H1 (cell line): ENCODE data around the gene LBX2. TPM values are rescaled to one million over a fixed set of nuclear protein-coding genes. Genes with fewer than 3 reads are reported as not detected.

ENCODE experiments used
- CTCF ChIA-PET: fragments of 300-600 bp; sonication (Branson Sonifier 250); formaldehyde crosslinking; loops from one replicate; lab custom pipeline; 2021; ENCODE audit not compliant: partially characterized antibody; lab: Charles Lee
- POLR2A ChIA-PET: fragments of 300-600 bp; sonication (Branson Sonifier 250); formaldehyde crosslinking; loops from one replicate; lab custom pipeline; 2021; ENCODE audit warnings: inconsistent platforms; ENCODE audit not compliant: partially characterized antibody; lab: Charles Lee
- DNase-seq, 2 experiments: peaks; one replicate each; pipeline versions ENCODE4 v3.0.0 to v3.0.0-alpha.2; 2010 to 2022; ENCODE audit warnings: low spot score in 2 of 2, low read depth in 1 of 2, mixed read lengths in 1 of 2
- FAIRE-seq: peaks from 2 replicates; lab custom pipeline; 2011; peaks lifted over from hg19 to GRCh38; lab: Jason Lieb, UNC
- H2AFZ ChIP-seq: 2 replicates; pipeline ENCODE4 v1.8.1; 2012; ENCODE audit warnings: low read length, inconsistent platforms
- H2AK5ac ChIP-seq: 2 replicates; pipeline ENCODE4 v1.6.1; 2013; ENCODE audit warnings: low read depth, low read length
- H2BK120ac ChIP-seq: replicated peaks from 2 replicates; pipeline ENCODE3; 2013; ENCODE audit warnings: low read depth, low read length, inconsistent platforms
- H2BK12ac ChIP-seq: 2 replicates; pipeline ENCODE4 v1.6.1; 2013; ENCODE audit warnings: low read depth, low read length
- H2BK15ac ChIP-seq: 2 replicates; pipeline ENCODE4 v1.6.1; 2013; ENCODE audit warnings: low read length
- H2BK20ac ChIP-seq: 2 replicates; pipeline ENCODE4 v1.6.1; 2013; ENCODE audit warnings: low read length
- H2BK5ac ChIP-seq: 2 replicates; pipeline ENCODE4 v1.6.1; 2013; ENCODE audit warnings: low read depth, low read length
- H3K14ac ChIP-seq: 2 replicates; pipeline ENCODE4 v1.6.1; 2013; ENCODE audit warnings: inconsistent platforms; ENCODE audit not compliant: insufficient read length
- H3K18ac ChIP-seq: 2 replicates; pipeline ENCODE4 v1.6.1; 2013; ENCODE audit warnings: low read length; ENCODE audit errors: extremely low read depth
- H3K23ac ChIP-seq: 2 replicates; pipeline ENCODE4 v1.6.1; 2013; ENCODE audit warnings: inconsistent platforms; ENCODE audit not compliant: insufficient read length
- H3K23me2 ChIP-seq: 2 replicates; pipeline ENCODE4 v1.6.1; 2013; ENCODE audit warnings: low read depth, low read length
- H3K27ac ChIP-seq: 2 replicates; pipeline ENCODE4 v1.6.1; 2011; ENCODE audit warnings: low read depth, low read length, inconsistent platforms
- H3K27me3 ChIP-seq, 4 experiments: replicated peaks in 1 of 4; 1 replicate in 1 of 4; 2 replicates in 3 of 4; pipeline versions ENCODE4 v1.6.1 to v1.8.1; 2011 to 2013; ENCODE audit warnings: low read length in 3 of 4, mild to moderate bottlenecking in 3 of 4, inconsistent platforms in 2 of 4, mixed read lengths in 2 of 4, moderate library complexity in 1 of 4; ENCODE audit not compliant: control insufficient read depth in 3 of 4, insufficient read depth in 3 of 4; ENCODE audit errors: extremely low read depth in 1 of 4
- H3K36me3 ChIP-seq, 4 experiments: 2 replicates each; pipeline versions ENCODE4 v1.6.1 to v1.8.1; 2011 to 2013; ENCODE audit warnings: mild to moderate bottlenecking in 4 of 4, low read length in 3 of 4, moderate library complexity in 2 of 4, control low read depth in 1 of 4, inconsistent platforms in 1 of 4; ENCODE audit not compliant: insufficient read depth in 4 of 4, control insufficient read depth in 2 of 4
- H3K4ac ChIP-seq: replicated peaks from 2 replicates; pipeline ENCODE3; 2013; ENCODE audit warnings: low read length, low read depth, mixed read lengths, inconsistent platforms; ENCODE audit not compliant: insufficient read length
- H3K4me1 ChIP-seq, 4 experiments: replicated peaks in 1 of 4; 1 replicate in 1 of 4; 2 replicates in 3 of 4; pipeline versions ENCODE4 v1.6.1 to v1.8.1; 2011 to 2013; ENCODE audit warnings: low read length in 3 of 4, inconsistent platforms in 2 of 4, mixed read lengths in 1 of 4; ENCODE audit not compliant: insufficient read depth in 4 of 4, control insufficient read depth in 3 of 4
- H3K4me2 ChIP-seq, 2 experiments: 2 replicates each; pipeline versions ENCODE4 v1.6.1 to v1.8.1; 2011 to 2013; ENCODE audit warnings: low read depth in 2 of 2, low read length in 2 of 2, control low read depth in 1 of 2, inconsistent platforms in 1 of 2, mild to moderate bottlenecking in 1 of 2; ENCODE audit not compliant: insufficient read depth in 1 of 2
- H3K4me3 ChIP-seq, 4 experiments: fragments of 200-600, 300-600 bp in 1 of 4; sonication (generic), shearing (Covaris generic), sonication (Bioruptor Twin) in 1 of 4; 2 replicates each; pipeline versions ENCODE4 v1.5.1 to v1.8.1; 2011 to 2016; ENCODE audit warnings: low read length in 4 of 4, low read depth in 3 of 4, control low read depth in 2 of 4, inconsistent platforms in 2 of 4, mild to moderate bottlenecking in 2 of 4, mixed read lengths in 1 of 4, moderate library complexity in 1 of 4; ENCODE audit not compliant: insufficient read depth in 2 of 4; ENCODE audit errors: extremely low read depth in 1 of 4
- H3K56ac ChIP-seq: replicated peaks from 2 replicates; pipeline ENCODE3; 2013; ENCODE audit warnings: low read depth, mild to moderate bottlenecking, mixed read lengths, low read length, inconsistent platforms; ENCODE audit not compliant: insufficient read length
- H3K79me1 ChIP-seq: 2 replicates; pipeline ENCODE4 v1.6.1; 2013; ENCODE audit warnings: low read depth, low read length, control low read depth
- H3K79me2 ChIP-seq, 2 experiments: 2 replicates each; pipeline versions ENCODE4 v1.6.1 to v1.8.1; 2012 to 2013; ENCODE audit warnings: low read length in 2 of 2, mild to moderate bottlenecking in 2 of 2, inconsistent platforms in 1 of 2; ENCODE audit not compliant: insufficient read depth in 2 of 2, control insufficient read depth in 1 of 2
- H3K9ac ChIP-seq, 4 experiments: replicated peaks in 1 of 4; 1 replicate in 1 of 4; 2 replicates in 3 of 4; pipeline versions ENCODE4 v1.6.1 to v1.8.1; 2011 to 2013; ENCODE audit warnings: low read depth in 3 of 4, low read length in 3 of 4, control low read depth in 2 of 4, mild to moderate bottlenecking in 2 of 4, moderate library complexity in 2 of 4, inconsistent platforms in 1 of 4; ENCODE audit errors: extremely low read depth in 1 of 4
- H3K9me3 ChIP-seq, 2 experiments: 2 replicates each; pipeline versions ENCODE4 v1.6.1 to v1.8.1; 2012 to 2013; ENCODE audit warnings: mild to moderate bottlenecking in 2 of 2, moderate library complexity in 2 of 2, control low read depth in 1 of 2, inconsistent platforms in 1 of 2, low read depth in 1 of 2, low read length in 1 of 2, mixed read lengths in 1 of 2; ENCODE audit not compliant: insufficient read depth in 2 of 2
- H4K20me1 ChIP-seq, 2 experiments: replicated peaks in 1 of 2; 2 replicates each; pipeline versions ENCODE3 to v1.8.1; 2011 to 2013; ENCODE audit warnings: inconsistent platforms in 2 of 2, low read length in 2 of 2, mild to moderate bottlenecking in 1 of 2; ENCODE audit not compliant: insufficient read depth in 2 of 2, control insufficient read depth in 1 of 2
- H4K5ac ChIP-seq: 2 replicates; pipeline ENCODE4 v1.6.1; 2013; ENCODE audit warnings: low read length, low read depth, mixed read lengths, inconsistent platforms; ENCODE audit not compliant: insufficient read length
- H4K8ac ChIP-seq: 2 replicates; pipeline ENCODE4 v1.8.0; 2013; ENCODE audit warnings: mild to moderate bottlenecking, moderate library complexity, low read length, inconsistent platforms; ENCODE audit not compliant: insufficient read depth; ENCODE audit errors: extremely low read depth
- H4K91ac ChIP-seq: replicated peaks from 2 replicates; pipeline ENCODE3; 2013; ENCODE audit warnings: low read length, mixed read lengths, inconsistent platforms; ENCODE audit not compliant: insufficient read length
- CTCF ChIP-seq, 3 experiments: IDR thresholded peaks; 1 replicate in 2 of 3; 2 replicates in 1 of 3; pipeline versions ENCODE4 v1.5.1 to v1.6.1; 2011; ENCODE audit warnings: low read length in 3 of 3, mild to moderate bottlenecking in 3 of 3, inconsistent platforms in 2 of 3, low read depth in 1 of 3, moderate library complexity in 1 of 3; ENCODE audit not compliant: insufficient read depth in 1 of 3; ENCODE audit errors: control extremely low read depth in 1 of 3
- POLR2A ChIP-seq, 2 experiments: IDR thresholded peaks; 1 replicate in 1 of 2; 2 replicates in 1 of 2; pipeline ENCODE4 v1.6.1; 2011; ENCODE audit warnings: low read depth in 2 of 2, low read length in 2 of 2, mild to moderate bottlenecking in 2 of 2; ENCODE audit errors: control extremely low read depth in 1 of 2
- RAD21 ChIP-seq, 2 experiments: IDR thresholded peaks in 1 of 2; conservative IDR thresholded peaks in 1 of 2; 2 replicates each; pipeline ENCODE4 v1.6.1; 2011; ENCODE audit warnings: low read depth in 2 of 2, low read length in 2 of 2, improper control_type of control experiment in 1 of 2, inconsistent platforms in 1 of 2, mild to moderate bottlenecking in 1 of 2, moderate library complexity in 1 of 2
- SIN3A ChIP-seq, 2 experiments: IDR thresholded peaks in 1 of 2; conservative IDR thresholded peaks in 1 of 2; 2 replicates each; pipeline ENCODE4 v1.6.1; 2011 to 2012; ENCODE audit warnings: low read length in 2 of 2, improper control_type of control experiment in 1 of 2, low read depth in 1 of 2, mild to moderate bottlenecking in 1 of 2
- SRF ChIP-seq: IDR thresholded peaks from 2 replicates; pipeline ENCODE4 v1.6.1; 2011; ENCODE audit warnings: mild to moderate bottlenecking, low read depth, low read length, moderate library complexity
- TAF7 ChIP-seq: optimal IDR thresholded peaks from 2 replicates; pipeline ENCODE3; 2011; ENCODE audit warnings: low read depth, mild to moderate bottlenecking, inconsistent platforms, low read length, moderate library complexity, borderline replicate concordance
- YY1 ChIP-seq: IDR thresholded peaks from 2 replicates; pipeline ENCODE4 v1.6.1; 2011; ENCODE audit warnings: low read depth, mild to moderate bottlenecking, low read length
- WGBS, 2 experiments: shearing (Covaris generic) in 1 of 2; methylation state at CpG; one replicate each; pipeline versions ENCODE4 v1.1.6 to v1.1.7; 2013 to 2015; ENCODE audit warnings: low lambda C conversion rate in 2 of 2, mixed read lengths in 2 of 2, inconsistent platforms in 1 of 2, low coverage in 1 of 2, missing lambda C conversion rate in 1 of 2; ENCODE audit not compliant: insufficient replicate concordance in 2 of 2, insufficient coverage in 1 of 2, insufficient read length in 1 of 2; ENCODE audit errors: extremely low coverage in 1 of 2, missing lambda C conversion rate in 1 of 2; 5-methylcytosine and 5-hydroxymethylcytosine counted together
- polyA plus RNA-seq, 7 experiments: library from polyadenylated mRNA; depleted of rRNA in 3 of 7; stranded (reverse) in 5 of 7; unstranded in 2 of 7; fragments of >200 nt in 5 of 7; fragments of 200-250 nt in 2 of 7; gene quantifications; 1 replicate in 5 of 7; 2 replicates in 1 of 7; 4 replicates in 1 of 7; pipeline versions ENCODE4 v1.2.1 to v1.2.3, GENCODE V29; 2011 to 2013; ENCODE audit warnings: missing spikeins in 2 of 7, mixed read lengths in 2 of 7
- total RNA-seq: library from RNA; stranded (reverse); fragmentation: NEBNext Ultra II Directional; extraction: Animal tissue kit (Norgen Biotek cat#: 25700); gene quantifications from 2 replicates; pipeline ENCODE4 v1.2.1, GENCODE V29; 2021

LBX2 gene
- total and polyA plus RNA-seq, 2 of the 8 experiments (the other 6 are each of a cell fraction or from before 2014, with no cell fraction given) = 0.27 TPM; not detected in 1

- ChIA-PET CTCF (interaction anchor here (0.6 to 10.5 kb wide), 18 partner anchors 10 to 336 kb away, joined by 3 to 86 read pairs (median 3); partner anchors contain the start of genes CCDC142, M1AP, MRPL53 and TTC31), POLR2A (interaction anchor here (0.7 to 10.5 kb wide), 7 partner anchors 12 to 46 kb away, joined by 3 to 89 read pairs (median 3); partner anchors contain the start of genes CCDC142, MRPL53, PCGF1 and RTKN)
- Histone ChIP-seq H4K20me1 (no peaks in the 10 kb centered on the region), H3K4me3 (no peak overlapping the region), H3K79me1 (no peaks in the 10 kb centered on the region; the same call in none of the 2 replicates), H3K18ac (no peak overlapping the region), H3K36me3 (peaks cover 0 to 12% (median 2%) of the 10 kb centered on the region in 4 experiments; a peak in 4 of 8 replicates), H4K5ac (no peak overlapping the region), H2AK5ac (no peak overlapping the region), H3K23ac (no peak overlapping the region), H3K9me3 (no peaks in the 10 kb centered on the region), H2BK20ac (no peak overlapping the region), H3K27me3 (no peaks in the 10 kb centered on the region), H3K4me1 (peaks cover 0 to 6% (median 2%) of the 10 kb centered on the region in 4 experiments; a peak in 4 of 7 replicates), H3K23me2 (peaks cover 21% of the 10 kb centered on the region), H2AFZ (no peak overlapping the region), H3K4ac (no peak overlapping the region), H2BK15ac (no peak overlapping the region), H2BK120ac (no peak overlapping the region), H4K8ac (peak overlapping the region; percentile 54; the same call in 1 of the 2 replicates), H2BK5ac (no peak overlapping the region; the same call in 1 of the 2 replicates), H3K4me2 (no peak overlapping the region), H2BK12ac (no peak overlapping the region), H3K9ac (no peak overlapping the region), H3K79me2 (peaks cover 0 to 10% of the 10 kb centered on the region in 2 experiments; a peak in 1 of 4 replicates), H3K14ac (no peak overlapping the region), H3K27ac (no peak overlapping the region), H4K91ac (no peak overlapping the region), H3K56ac (no peak overlapping the region)
- 90% methylated on average over 27 of the region's 27 CpGs; no CpG with 5 or more reads in 1 of the 2 experiments for WGBS, 2 experiments
- FAIRE-seq (no peak), DNase-seq (peak in 1 of 2 experiments; percentile 78)
- TF ChIP-seq SIN3A (conservative IDR thresholded peaks at IDR 0.05 in 1 of 2, IDR thresholded peaks at IDR 0.05 in 1 of 2; ENCODE audit: low read depth in 1 of 2, low read length in 2 of 2) (0 out of 4 replicates have a peak, but pooled peaks of 1 of the 2 experiments have one; percentile 29), RAD21 (IDR thresholded peaks at IDR 0.05 in 1 of 2, conservative IDR thresholded peaks at IDR 0.05 in 1 of 2; ENCODE audit: low read depth in 2 of 2, low read length in 2 of 2) (peak; percentile 31 to 47; a peak in 3 of 4 replicates), CTCF (IDR thresholded peaks at IDR 0.05; ENCODE audit: control extremely low read depth in 1 of 3, insufficient read depth in 1 of 3, low read depth in 1 of 3, low read length in 3 of 3) (peak; percentile 39 to 73 (median 50)), SRF (peak; percentile 82), POLR2A (IDR thresholded peaks at IDR 0.05; ENCODE audit: control extremely low read depth in 1 of 2, low read depth in 2 of 2, low read length in 2 of 2) (peak in 1 of 2 experiments; percentile 20; a peak in 1 of 3 replicates), TAF7 (no peak), YY1 (peak; percentile 31; the same call in 1 of the 2 replicates)
These were observed 38.0 kb downstream of the LBX2 start for GRCh38 chr2:74461187-74462053.
